Glomerular visceral epithelial cell (primary cell): ENCODE data around the gene NF2.

ENCODE experiments used
- DNase-seq: peaks from one replicate; pipeline ENCODE4 v3.0.0-alpha.2; 2016; ENCODE audit errors: extremely low spot score

NF2 gene

DNA sequence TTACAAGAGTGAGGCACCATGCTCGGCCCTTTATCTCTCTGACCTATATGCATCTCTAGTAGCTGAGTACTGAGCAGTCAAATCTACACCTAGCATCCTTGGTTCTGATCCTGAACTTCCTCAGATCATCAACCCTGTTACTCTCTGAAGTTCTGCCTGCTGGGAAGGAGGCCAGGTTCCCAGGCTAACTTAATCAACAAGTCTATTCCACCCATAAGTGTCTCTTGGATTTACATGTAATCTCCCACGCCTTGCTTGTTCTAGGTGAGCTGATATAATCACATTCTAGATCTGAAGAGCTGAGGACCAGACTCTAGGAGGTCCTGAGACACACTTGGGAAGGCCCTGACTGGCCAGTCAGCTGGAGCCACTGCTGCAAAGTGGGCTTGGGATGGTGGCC, 138.5 kb downstream of the NF2 start:
- no peak for DNase-seq

DNA sequence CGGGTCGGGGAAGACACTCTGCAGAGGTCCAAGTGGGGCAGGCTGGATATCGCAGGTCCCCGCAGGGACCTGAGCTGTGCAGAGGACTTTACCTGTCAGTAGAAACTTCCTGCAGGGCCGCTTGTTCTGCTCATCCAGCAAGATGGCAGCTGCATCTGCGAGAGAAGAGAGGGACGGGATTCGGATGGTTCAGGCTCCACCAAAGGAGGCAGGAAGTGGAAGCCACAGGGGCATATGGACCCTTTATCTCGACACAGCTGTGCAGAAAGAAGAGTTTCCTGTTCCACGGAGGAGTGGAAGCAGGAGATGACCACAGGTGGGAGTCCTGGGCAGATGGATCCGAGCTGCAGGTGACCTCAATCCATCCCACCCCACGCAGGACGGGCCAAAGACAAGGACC, 138.9 kb downstream of the NF2 start:
- DNase-seq = no peak

DNA sequence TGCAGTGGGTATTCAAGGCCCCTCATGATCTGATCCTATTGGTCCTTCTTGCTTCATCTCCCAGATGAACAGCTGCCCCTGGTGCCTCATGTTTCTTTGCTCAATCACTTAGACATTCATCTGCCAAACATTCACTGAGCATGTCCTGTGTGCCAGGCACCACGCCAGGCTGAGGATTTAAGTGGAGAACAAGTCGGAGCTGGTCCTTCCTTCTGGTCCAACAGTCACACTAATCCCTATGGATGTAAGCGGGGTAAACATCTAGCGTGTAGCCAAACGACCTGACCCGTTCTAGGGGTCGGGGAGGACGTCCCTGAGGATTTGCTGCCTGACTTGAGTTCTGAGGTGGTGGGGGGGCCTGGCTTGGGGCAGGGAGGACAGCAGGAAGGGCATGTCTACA, 141.5 kb downstream of the NF2 start:
- DNase-seq = peak; percentile 14

DNA sequence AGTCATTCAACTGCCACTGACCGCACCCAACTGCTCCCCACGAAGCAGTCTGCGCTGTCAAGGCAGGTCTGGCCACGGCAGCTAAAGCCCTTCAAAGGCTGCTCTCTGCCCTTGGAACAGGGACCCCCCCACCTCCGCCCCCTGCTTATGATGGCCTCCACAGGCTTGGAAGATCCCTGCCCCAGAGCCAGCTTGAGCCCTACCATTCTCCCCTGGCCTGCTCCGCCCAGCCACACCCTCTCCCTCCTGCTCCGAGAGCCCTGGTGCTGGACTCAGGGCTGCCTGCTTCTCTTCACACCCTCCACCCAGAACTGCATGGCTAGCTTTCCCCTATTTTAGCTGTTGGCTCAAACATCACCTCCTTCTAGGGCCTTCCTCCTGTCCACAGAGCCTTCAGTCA, 144.4 kb downstream of the NF2 start:
- no peak for DNase-seq
